Neural cell (in vitro differentiated cells): ENCODE results near the gene SH3BP5. TPM values are rescaled to one million over a fixed set of nuclear protein-coding genes. Genes with fewer than 3 reads are reported as not detected.
A peak's percentile ranks its signal among the peaks of the same experiment; 100 is the strongest.

ENCODE experiments used
- H2AFZ ChIP-seq: fragments of 200-600, 300-800 bp; sonication (generic), shearing (Covaris generic); 2 replicates; pipeline ENCODE4 v1.6.0; 2014; ENCODE audit warnings: low read depth, mild to moderate bottlenecking, antibody characterized with exemption, low read length, moderate library complexity
- H3F3A ChIP-seq: fragments of 200-600 bp; shearing (Covaris generic); 2 replicates; pipeline ENCODE4 v1.6.1; 2016; ENCODE audit warnings: mild to moderate bottlenecking, moderate library complexity, mixed read lengths, antibody characterized with exemption, low read length; ENCODE audit not compliant: insufficient read depth, poor library complexity, severe bottlenecking
- H3K27ac ChIP-seq: fragments of 200-600, 300-800 bp; sonication (generic), shearing (Covaris generic); 2 replicates; pipeline ENCODE4 v1.5.1; 2014; ENCODE audit warnings: mild to moderate bottlenecking, low read length, moderate library complexity
- H3K27me3 ChIP-seq: fragments of 300-800, 200-600 bp; sonication (generic), shearing (Covaris generic); 2 replicates; pipeline ENCODE4 v1.6.0; 2014; ENCODE audit warnings: mild to moderate bottlenecking, low read depth, low read length, moderate library complexity; ENCODE audit not compliant: insufficient read depth
- H3K36me3 ChIP-seq: fragments of 300-800, 200-600 bp; sonication (generic), shearing (Covaris generic); 2 replicates; pipeline ENCODE4 v1.5.1; 2014; ENCODE audit warnings: mild to moderate bottlenecking, antibody characterized with exemption, low read length, moderate library complexity; ENCODE audit not compliant: insufficient read depth
- H3K4me2 ChIP-seq: fragments of 300-800, 200-600 bp; sonication (generic), shearing (Covaris generic); 2 replicates; pipeline ENCODE4 v1.6.0; 2014; ENCODE audit warnings: mild to moderate bottlenecking, low read length
- H3K4me3 ChIP-seq: fragments of 300-800, 200-600 bp; sonication (generic), shearing (Covaris generic); 2 replicates; pipeline ENCODE4 v1.5.1; 2014; ENCODE audit warnings: mild to moderate bottlenecking, low read length, moderate library complexity
- H3K79me2 ChIP-seq: fragments of 200-600 bp; shearing (Covaris generic); replicated peaks from 2 replicates; pipeline ENCODE4 v1.6.0; 2014; ENCODE audit warnings: mild to moderate bottlenecking, low read length, moderate library complexity; ENCODE audit not compliant: insufficient read depth
- H3K9ac ChIP-seq: fragments of 300-800, 200-600 bp; sonication (generic), shearing (Covaris generic); 2 replicates; pipeline ENCODE4 v1.6.1; 2016; ENCODE audit warnings: mild to moderate bottlenecking, low read length, mixed read lengths
- H3K9me2 ChIP-seq: fragments of 200-600 bp; shearing (Covaris generic); 2 replicates; pipeline ENCODE4 v1.6.1; 2016; ENCODE audit warnings: mild to moderate bottlenecking, low read length, mixed read lengths; ENCODE audit not compliant: insufficient read depth
- H3K9me3 ChIP-seq: fragments of 200-600, 300-800 bp; sonication (generic), shearing (Covaris generic); 2 replicates; pipeline ENCODE4 v1.6.1; 2016; ENCODE audit warnings: mild to moderate bottlenecking, mixed run types, low read length, moderate library complexity, mixed read lengths
- H4K20me1 ChIP-seq: fragments of 200-600 bp; shearing (Covaris generic); 2 replicates; pipeline ENCODE4 v1.6.1; 2016; ENCODE audit warnings: mild to moderate bottlenecking, mixed run types; ENCODE audit not compliant: insufficient read depth
- EP300 ChIP-seq: fragments of 450-650 bp; conservative IDR thresholded peaks from 2 replicates; pipeline ENCODE4 v1.6.1; 2014; ENCODE audit warnings: antibody characterized with exemption, mild to moderate bottlenecking, moderate library complexity; ENCODE audit not compliant: poor library complexity, severe bottlenecking
- EZH2 ChIP-seq: fragments of 200-600, 300-800 bp; shearing (Covaris generic), sonication (generic); IDR thresholded peaks from 2 replicates; pipeline ENCODE4 v1.6.1; 2014; ENCODE audit warnings: antibody characterized with exemption, low read length, borderline replicate concordance, mild to moderate bottlenecking; ENCODE audit not compliant: insufficient read depth, poor library complexity, severe bottlenecking
- MXI1 ChIP-seq: fragments of 450-650 bp; conservative IDR thresholded peaks from 2 replicates; pipeline ENCODE4 v1.6.1; 2014; ENCODE audit warnings: antibody characterized with exemption, mild to moderate bottlenecking; ENCODE audit not compliant: poor library complexity, severe bottlenecking
- POLR2AphosphoS5 ChIP-seq: IDR thresholded peaks from 2 replicates; pipeline ENCODE4 v1.6.1; 2012
- RAD21 ChIP-seq: fragments of 450-650 bp; conservative IDR thresholded peaks from 2 replicates; pipeline ENCODE4 v1.6.1; 2014; ENCODE audit warnings: antibody characterized with exemption, mild to moderate bottlenecking, moderate library complexity
- SMC3 ChIP-seq: fragments of 450-650 bp; conservative IDR thresholded peaks from 2 replicates; pipeline ENCODE4 v1.6.1; 2014; ENCODE audit warnings: antibody characterized with exemption, mild to moderate bottlenecking, moderate library complexity; ENCODE audit not compliant: poor library complexity
- TAF1 ChIP-seq: IDR thresholded peaks from 2 replicates; pipeline ENCODE4 v1.6.1; 2012; ENCODE audit warnings: low read depth
- polyA minus RNA-seq: library from RNA; depleted of rRNA, polyadenylated mRNA; stranded (reverse); fragments of >200 nt; gene quantifications from 2 replicates; pipeline ENCODE4 v1.2.3, GENCODE V29; 2014
- polyA plus RNA-seq: library from polyadenylated mRNA; depleted of rRNA; stranded (reverse); fragments of >200 nt; gene quantifications from 2 replicates; pipeline ENCODE4 v1.2.3, GENCODE V29; 2014
- TF ChIP-seq, protein P1 (sequence below): fragments of 450-650 bp; IDR thresholded peaks from 2 replicates; pipeline ENCODE4 v1.5.1; 2014; ENCODE audit warnings: antibody characterized with exemption, mild to moderate bottlenecking, moderate library complexity; ENCODE audit not compliant: poor library complexity, severe bottlenecking
- TF ChIP-seq, protein P2 (sequence below): IDR thresholded peaks from 2 replicates; pipeline ENCODE4 v1.6.1; 2012; ENCODE audit warnings: borderline replicate concordance

SH3BP5 gene, protein sequence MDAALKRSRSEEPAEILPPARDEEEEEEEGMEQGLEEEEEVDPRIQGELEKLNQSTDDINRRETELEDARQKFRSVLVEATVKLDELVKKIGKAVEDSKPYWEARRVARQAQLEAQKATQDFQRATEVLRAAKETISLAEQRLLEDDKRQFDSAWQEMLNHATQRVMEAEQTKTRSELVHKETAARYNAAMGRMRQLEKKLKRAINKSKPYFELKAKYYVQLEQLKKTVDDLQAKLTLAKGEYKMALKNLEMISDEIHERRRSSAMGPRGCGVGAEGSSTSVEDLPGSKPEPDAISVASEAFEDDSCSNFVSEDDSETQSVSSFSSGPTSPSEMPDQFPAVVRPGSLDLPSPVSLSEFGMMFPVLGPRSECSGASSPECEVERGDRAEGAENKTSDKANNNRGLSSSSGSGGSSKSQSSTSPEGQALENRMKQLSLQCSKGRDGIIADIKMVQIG
- polyA plus RNA-seq (166 TPM in 2 replicates), polyA minus RNA-seq (121 and 123 TPM in 2 replicates)

DNA sequence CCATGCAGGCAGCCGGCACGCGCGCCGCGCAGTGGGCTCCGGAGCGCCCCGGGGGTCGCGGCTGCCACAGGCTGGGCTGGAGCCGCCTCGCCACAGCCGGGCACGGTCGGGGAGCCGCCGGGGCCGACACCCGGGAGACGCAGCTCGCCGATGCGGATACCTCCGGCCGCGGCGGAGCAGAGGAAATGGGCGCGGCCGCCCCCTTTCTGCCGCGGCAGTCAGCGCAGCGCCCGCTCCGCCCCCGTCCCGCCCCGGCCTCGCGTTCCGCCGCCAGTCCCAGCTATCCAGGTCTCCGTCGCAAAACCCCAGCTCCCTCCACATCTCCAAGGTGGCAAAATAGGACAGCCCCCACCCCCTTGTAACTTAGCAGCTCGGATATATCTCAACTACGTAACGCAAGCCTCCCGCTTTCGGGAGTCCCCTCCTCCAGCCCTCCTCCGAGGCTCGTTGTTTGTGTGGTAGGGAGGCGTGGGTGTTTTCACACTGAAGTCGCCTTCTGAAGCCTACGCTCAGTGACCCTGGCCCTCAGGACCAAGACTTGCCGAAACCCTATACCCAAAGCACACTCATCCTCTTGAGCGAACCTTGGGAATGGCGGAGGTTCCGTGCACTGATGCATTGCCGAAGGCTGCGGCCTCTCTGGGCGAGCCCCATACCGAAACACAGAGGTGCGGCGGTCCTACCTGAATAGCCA, at the start of gene SH3BP5:
Gene SH3BP5 (minus strand): TSS at position 182 of the 694 bp plus-strand sequence. CDS start 178 bp downstream, at position 4.
- Histone ChIP-seq H3K9ac (peak within 1 kb of the TSS; percentile 93), H3K4me3 (peak within 1 kb of the TSS; percentile 83), H3K27ac (peak within 1 kb of the TSS; percentile 90)

More for the DNA sequence above, at the start of gene SH3BP5:
- Histone ChIP-seq H3K79me2 (peaks cover 20% of the 10 kb centered on the region), H3K9me3 (no peaks in the 10 kb centered on the region), H3K36me3 (peaks cover 3% of the 10 kb centered on the region), H2AFZ (peak within 1 kb of the TSS; percentile 77), H3K9me2 (no peaks in the 10 kb centered on the region), H4K20me1 (no peaks in the 10 kb centered on the region), H3K27me3 (peaks cover 12% of the 10 kb centered on the region), H3F3A (no peaks in the 10 kb centered on the region), H3K4me2 (peak within 1 kb of the TSS; percentile 88)
- TF ChIP-seq MXI1 (no peak), EP300 (peak; percentile 25), POLR2AphosphoS5 (peak; percentile 82), SMC3 (peak; percentile 65), EZH2 (no peak), TAF1 (peak; percentile 44), RAD21 (peak; percentile 65)
- TF ChIP-seq, protein P1, sequence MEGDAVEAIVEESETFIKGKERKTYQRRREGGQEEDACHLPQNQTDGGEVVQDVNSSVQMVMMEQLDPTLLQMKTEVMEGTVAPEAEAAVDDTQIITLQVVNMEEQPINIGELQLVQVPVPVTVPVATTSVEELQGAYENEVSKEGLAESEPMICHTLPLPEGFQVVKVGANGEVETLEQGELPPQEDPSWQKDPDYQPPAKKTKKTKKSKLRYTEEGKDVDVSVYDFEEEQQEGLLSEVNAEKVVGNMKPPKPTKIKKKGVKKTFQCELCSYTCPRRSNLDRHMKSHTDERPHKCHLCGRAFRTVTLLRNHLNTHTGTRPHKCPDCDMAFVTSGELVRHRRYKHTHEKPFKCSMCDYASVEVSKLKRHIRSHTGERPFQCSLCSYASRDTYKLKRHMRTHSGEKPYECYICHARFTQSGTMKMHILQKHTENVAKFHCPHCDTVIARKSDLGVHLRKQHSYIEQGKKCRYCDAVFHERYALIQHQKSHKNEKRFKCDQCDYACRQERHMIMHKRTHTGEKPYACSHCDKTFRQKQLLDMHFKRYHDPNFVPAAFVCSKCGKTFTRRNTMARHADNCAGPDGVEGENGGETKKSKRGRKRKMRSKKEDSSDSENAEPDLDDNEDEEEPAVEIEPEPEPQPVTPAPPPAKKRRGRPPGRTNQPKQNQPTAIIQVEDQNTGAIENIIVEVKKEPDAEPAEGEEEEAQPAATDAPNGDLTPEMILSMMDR: peak; percentile 85
- TF ChIP-seq, protein P2, sequence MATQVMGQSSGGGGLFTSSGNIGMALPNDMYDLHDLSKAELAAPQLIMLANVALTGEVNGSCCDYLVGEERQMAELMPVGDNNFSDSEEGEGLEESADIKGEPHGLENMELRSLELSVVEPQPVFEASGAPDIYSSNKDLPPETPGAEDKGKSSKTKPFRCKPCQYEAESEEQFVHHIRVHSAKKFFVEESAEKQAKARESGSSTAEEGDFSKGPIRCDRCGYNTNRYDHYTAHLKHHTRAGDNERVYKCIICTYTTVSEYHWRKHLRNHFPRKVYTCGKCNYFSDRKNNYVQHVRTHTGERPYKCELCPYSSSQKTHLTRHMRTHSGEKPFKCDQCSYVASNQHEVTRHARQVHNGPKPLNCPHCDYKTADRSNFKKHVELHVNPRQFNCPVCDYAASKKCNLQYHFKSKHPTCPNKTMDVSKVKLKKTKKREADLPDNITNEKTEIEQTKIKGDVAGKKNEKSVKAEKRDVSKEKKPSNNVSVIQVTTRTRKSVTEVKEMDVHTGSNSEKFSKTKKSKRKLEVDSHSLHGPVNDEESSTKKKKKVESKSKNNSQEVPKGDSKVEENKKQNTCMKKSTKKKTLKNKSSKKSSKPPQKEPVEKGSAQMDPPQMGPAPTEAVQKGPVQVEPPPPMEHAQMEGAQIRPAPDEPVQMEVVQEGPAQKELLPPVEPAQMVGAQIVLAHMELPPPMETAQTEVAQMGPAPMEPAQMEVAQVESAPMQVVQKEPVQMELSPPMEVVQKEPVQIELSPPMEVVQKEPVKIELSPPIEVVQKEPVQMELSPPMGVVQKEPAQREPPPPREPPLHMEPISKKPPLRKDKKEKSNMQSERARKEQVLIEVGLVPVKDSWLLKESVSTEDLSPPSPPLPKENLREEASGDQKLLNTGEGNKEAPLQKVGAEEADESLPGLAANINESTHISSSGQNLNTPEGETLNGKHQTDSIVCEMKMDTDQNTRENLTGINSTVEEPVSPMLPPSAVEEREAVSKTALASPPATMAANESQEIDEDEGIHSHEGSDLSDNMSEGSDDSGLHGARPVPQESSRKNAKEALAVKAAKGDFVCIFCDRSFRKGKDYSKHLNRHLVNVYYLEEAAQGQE: no peak
